Right forelimb (tissue), 1 donor: Measurements from ENCODE around the gene MAP4.

Experiments
- DNase-seq: peaks from one replicate; pipeline ENCODE4 v3.0.0-alpha.2; 2018

MAP4 gene

DNA sequence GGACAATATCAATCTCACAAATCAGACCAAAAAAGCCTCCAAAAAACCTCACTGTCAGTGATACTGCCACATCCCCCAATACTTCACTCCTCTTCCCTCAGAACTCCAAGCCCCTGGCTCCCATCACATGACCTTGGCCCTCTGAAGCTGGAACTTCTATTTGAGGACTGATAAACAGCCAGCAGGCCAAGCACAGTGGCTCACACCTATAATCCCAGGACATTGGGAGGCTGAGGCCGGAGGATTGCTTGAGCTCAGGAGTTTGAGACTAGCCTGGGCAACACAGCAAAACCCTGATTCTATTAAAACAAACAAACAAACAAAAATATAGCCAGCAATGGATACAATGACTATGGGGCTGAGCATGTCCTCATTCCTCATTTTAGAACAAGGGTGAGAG lies 55.2 kb downstream of the MAP4 start:
- DNase-seq: no peak

DNA sequence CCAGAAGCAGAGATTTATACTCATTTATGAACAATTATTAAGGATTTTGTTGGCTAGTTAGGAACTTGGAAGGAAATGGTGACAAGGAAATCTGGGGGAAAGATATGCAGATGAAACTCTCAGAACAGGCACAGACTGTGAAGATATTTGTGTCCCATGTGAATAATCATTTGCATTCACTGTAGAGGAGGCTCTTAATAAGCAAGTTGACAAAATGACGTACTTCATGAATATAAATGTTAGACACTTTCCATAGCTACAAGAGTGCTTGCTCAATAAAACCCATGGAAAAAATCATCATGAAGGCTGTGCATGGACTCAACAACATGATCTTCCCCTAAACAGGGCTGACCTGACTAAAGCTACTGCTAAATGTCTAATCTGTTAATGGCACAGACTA lies 59.7 kb downstream of the MAP4 start:
- no peak for DNase-seq

DNA sequence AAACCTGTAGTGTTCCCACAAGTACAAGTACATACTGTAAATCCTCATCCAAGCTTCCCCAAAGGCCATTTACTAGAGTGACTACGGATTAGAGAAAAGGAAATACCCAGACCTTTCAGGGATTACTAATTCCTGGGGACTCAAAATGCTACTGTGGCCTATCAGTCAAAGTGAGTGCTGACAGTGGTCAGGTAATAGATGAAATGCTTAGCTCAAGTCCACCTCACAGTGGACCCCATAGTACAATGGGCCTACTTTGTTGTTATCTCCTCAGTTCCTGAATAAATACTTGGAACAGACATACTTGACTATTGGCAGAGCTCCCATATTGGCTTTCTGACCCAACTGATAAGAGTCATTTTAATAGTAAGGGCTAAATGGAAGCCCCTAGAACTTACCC lies 61.6 kb downstream of the MAP4 start:
- no peak for DNase-seq

DNA sequence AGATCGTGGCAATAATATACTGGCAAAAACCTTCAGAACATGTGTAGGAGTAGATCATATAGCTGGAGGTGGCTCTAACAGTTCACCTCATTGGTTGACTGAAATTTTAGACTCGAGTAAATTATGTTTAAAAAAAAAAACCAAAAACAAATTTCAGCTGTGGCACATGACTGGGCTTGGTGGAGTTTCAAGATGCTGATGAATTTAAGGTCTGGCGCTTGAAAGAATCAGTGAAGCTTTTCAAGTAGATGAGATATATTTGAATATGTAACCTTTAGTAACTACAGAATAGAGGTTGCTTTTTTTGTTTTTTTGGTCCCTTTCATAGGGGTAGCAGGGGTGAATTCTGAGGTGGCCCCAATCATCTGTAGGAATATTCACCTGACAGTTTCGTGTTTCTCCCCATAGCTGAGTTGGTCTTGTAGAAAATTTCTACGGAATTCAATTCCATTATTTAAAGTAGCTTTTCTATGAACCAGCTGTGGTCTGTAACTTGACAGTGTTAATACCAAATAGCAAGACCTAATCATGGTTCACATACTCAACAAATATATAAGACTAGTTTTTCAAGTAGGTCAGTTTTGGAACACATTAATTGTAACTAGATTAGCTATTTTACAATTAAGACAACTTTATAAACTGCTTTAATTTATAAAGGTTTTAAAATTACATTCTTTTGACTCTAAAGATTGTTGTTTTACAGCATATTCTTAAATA lies 65.6 kb downstream of the MAP4 start:
- no peak for DNase-seq

DNA sequence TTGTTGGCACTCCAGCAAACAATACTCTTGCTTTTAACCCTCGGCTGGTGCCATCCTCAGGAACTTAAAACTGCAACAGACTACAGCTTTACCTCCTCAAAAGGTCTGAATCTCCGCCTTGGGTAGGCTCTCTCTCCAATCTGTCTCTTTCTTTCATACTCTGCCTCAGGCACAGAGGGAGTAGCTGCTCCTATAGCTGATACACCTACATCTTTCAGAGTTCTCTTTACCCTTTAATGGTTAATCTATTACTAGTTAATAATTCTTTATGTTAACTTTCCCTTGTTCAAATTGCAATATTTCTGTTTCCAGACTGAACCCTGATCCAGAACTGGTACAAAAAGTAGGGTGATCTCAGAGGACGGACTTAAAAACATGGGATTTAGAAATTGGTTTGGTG lies 66.2 kb downstream of the MAP4 start:
- no peak for DNase-seq

DNA sequence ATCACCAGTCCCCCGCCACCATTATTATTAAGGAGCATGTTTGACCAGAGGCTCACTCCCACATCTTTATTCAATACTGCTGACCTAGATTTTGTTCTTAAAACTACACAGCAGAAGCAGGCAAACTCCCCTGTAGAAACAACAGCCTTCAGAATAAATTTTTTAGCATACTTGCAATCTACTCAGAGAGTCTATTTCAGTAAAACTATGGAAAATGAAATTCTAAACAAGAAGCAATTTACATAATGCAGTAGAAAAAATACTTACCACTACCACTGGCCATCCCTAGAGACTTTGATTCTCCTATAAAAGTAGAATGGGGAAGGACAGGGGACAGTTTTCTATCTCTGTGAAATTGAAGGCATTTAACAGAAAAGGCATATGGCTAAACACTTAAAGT lies 76.0 kb downstream of the MAP4 start:
- no peak for DNase-seq

DNA sequence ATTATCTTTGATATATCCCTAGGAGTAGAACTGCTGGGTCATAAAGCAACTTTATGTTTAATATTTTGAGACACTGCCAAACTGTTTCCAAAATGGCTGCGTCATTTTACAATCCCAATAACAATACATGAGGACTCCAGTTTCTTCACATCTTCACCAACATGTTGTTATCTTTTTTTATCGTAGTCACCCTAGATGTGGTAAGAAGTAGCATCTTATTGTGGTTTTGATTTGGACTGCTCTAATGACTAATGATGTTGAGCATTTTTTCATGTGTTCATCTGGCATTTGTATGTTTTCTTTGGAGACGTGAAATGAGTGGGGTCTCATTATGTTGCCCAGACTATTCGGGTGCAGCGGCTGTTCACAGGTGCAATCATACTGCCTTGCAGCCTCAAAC lies 83.8 kb downstream of the MAP4 start:
- DNase-seq: no peak

DNA sequence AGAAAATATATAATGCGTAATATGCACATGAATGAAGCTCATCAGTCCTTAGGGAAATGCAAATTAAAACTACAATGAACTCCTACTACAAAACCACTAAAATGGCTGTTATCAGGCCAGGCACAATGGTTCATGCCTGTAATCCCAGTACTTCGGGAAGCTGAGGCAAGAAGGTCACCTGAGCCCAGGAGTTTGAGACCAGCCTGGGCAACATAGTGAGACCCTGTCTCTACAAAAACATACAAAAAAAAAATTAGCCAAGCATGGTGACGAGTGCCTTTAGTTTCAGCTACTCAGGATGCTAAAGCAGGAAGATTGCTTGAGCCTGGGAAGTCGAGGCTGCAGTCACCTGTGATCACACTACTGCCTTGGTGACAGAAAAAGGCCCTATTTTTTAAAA lies 85.2 kb downstream of the MAP4 start:
- no peak for DNase-seq

DNA sequence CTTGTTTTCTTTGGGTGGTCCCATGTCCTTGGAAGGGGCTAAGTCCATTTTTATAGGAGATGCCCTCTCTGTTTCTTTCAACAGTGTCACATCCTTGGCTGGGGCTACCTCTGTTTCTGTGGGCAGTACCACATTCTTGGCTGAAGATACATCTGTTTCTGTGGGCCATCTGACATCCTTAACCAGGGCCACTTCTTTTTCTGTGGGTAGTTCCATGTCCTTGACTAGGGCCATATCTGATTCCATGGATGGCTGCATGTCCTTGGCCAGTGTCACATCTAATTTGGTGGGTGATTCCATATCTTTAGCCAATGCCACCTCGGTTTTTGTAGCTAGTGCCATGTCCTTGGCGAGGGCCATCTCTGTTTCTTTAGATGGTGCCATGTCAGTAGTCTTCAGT lies 99.5 kb downstream of the MAP4 start:
- no peak for DNase-seq

DNA sequence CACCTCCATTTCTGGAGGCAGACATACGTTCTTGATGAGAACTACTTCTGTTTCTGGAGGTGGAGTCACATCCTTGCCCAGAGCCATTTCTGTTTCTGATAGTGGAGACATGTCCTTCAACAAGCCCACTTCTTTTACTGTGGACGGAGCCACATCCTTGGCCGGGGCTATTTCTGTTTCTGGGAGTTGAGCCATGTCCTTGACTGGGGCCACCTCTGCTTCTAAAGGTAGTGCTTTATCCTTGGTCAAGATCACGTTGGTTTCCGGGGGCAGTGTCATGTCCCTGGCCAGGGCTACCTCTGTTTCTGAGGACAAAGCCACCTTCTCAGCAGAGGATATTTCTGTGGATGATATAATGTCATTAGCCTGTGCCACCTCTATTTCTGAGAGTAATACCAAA lies 100.0 kb downstream of the MAP4 start:
- DNase-seq: no peak

DNA sequence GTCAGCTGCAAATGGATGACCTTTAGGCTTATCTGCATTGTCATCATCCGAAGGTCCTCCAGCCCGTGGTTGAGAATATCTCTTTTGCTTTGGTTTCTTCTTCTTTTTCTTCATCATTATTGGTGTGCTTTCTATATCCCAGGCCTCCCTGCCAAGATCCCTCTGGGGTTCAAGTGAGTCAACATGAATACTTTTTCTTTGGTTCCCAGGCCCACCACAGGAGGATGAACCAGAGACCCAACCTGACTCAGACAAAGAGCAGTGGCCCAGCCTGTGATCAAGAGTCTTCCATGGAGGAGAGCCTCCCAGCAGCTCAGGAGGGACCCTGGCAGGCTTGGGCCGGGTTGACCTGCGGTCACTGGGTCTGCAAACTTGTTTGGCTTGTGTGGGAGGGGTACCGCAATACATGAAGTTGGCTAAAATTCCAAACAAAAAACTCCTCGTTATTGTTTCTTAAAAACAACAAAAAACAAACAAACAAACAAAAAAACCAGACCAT lies 104.2 kb downstream of the MAP4 start:
- no peak for DNase-seq

DNA sequence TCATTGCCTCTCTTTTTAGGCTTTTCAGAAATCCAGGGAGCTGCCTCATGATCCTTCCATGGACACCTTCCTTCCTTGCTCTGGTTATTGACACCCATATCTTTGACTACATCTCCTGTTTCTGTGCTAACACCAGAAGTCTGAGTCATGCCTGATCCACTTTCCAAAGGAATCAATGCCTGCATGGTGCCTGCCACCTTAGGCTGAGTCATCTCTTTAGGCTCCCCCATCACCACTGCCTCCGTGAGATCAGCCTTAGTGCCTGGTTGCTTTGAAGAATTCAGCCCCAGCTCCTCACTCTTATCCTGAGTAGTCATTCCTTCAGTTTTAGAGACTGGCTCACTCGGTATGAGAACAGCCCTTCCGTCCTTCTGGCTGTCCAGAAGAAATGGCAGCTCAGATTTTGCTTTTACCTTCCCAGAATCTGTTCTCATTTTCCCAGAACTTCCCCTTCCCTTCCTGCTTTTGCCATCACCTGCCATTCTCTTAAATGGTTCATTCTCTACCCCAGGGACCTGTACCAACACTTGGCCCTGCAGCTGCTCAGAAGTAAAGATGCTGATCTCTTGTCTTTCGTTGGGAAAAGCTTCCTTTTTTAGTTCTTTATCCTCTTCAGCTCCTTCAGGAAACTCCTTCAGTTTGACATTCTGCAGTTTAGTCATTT lies 105.3 kb downstream of the MAP4 start:
- no peak for DNase-seq

DNA sequence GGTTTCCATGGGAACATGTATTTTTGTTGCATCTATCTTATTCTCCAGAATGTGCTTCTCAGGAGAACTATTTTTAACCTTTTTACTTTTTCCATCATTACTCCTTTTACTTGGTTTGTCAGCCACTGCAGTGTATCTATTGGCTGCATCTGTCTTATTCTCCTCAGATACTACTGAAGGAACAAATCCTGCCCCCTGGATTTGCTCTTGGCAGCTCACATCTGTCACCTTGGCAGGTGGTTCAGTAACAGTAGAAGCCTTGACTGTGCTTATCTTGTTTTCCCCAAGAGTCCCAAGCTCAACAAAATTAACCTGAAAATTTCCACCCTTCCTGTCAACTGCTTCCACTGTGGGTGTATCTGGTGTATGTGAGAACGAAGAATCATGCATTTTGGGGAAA lies 106.0 kb downstream of the MAP4 start:
- DNase-seq: no peak

DNA sequence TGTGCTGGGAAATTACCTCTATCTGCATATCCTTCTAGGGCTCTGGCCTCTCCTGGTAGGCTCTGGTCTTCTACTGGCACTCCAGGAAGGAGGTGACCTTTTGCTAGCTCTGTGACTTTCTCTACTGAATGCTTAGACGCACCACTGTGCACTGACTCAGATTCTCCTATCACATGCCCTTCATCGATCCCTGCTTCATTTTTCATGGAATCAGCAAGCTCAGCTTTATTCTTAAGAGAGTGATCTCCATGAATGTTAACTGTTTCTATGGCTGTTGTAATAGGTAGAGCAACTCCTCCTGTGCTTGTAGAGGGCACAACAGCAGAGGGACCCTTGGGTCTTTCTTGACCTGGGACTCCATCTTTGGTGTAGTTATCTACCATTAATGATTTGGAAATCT lies 106.6 kb downstream of the MAP4 start:
- DNase-seq: no peak

DNA sequence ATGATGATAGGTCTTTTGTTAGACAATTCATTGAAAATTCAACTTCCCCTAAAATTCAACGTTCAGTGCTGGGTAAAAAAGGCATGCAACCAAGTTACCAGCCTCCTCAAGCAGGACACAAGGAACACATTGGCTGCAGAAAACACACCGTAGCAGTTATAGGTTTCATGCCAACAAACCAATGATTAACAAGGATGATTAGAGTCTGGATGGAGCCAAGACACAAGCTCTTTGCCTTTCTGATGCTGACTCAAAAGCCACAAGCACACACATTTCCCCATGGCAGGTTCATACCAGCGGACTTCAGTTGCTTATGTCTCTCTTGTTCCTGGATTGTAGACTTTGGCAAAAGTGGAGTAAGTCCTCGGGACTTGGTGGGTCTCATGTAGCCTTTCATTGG lies 107.5 kb downstream of the MAP4 start:
- no peak for DNase-seq

DNA sequence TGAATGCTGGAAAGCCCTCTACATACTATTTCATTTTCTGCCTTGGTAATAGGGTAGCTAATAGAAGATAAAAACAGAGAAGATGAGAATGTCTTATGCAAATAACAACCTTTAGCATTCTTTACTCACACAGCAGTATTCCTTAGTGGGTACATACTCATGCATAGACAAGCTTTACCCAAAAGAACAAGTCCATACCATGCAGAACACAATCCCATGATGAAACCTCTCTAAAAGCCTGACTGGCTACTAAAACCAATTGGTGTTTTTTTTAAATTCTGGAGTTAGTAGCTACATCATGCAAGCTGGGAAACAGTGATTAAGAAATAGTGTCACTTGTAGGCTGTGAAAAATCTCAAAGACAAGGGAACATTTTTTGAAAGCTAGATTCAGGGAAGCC lies 108.4 kb downstream of the MAP4 start:
- no peak for DNase-seq

DNA sequence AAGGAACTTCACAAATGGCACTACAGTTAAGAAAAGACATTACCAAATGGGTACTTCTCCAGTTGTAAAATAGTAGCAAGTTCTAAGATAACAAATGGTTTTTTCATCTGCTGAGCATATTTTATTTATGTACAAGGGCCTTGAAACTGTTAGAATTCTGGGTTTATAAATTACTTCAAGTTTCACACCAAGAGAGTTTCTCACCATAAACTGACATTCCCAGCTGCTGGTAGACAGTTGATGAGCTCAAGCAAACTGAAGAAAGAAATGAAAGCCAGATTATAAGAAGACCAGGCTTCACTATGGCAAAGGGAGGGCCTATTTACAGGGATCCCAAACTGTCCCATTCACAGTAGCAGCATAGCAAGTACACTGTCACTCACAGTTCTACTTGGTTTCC lies 113.5 kb downstream of the MAP4 start:
- no peak for DNase-seq

DNA sequence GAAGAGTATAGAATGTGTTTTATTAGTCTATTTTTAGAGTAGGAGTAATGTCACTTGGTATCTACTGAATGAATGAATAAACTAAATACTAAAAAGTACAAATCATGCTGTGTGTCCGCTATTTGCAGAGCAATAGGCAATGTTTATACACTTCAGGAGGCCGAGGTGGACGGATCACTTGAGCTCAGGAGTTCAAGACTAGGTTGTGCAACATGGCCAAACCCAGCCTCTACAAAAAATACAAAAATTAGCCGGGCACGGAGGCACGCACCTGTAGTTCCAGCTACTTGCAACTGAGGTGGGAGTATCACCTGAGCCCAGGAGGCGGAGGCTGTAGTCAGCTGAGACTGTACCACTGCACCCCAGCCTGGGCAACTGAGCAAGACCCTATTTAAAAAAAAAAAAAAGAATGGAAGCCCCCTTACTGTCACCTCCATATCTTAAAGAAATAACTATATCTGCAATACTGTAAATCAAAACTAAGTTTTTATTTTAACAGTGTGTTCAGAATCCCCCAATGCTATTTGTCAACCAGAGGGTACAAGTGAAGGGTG lies 114.9 kb downstream of the MAP4 start:
- DNase-seq: no peak

DNA sequence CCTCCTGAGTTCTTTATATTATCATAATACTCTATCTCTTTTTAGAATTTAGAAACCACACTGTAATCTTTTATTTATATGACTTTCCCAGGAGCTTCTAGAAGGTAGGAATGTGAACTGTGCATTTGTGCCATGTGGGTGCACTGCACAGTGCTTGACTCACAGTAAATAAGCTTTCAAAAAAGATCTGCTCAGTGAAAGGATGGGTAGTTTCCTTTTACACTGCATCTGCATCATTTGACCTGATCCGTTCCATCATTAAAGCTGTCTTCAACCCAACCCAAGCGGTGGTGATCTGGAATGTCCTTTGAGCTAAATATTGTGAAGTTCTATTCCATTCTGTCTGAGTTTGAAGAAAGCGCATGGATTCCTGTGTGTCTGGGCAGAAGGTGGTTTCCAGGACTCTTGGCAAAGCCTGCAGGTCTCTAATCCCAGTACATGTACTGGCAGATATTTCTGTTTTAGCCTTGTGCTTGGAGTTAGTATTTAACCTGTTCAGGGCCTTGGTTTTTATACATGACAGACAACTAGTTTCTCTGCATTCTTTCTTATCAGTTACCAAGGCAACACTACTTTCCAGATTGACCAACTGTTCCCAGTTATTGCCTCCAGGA lies 116.6 kb downstream of the MAP4 start:
- DNase-seq: no peak

DNA sequence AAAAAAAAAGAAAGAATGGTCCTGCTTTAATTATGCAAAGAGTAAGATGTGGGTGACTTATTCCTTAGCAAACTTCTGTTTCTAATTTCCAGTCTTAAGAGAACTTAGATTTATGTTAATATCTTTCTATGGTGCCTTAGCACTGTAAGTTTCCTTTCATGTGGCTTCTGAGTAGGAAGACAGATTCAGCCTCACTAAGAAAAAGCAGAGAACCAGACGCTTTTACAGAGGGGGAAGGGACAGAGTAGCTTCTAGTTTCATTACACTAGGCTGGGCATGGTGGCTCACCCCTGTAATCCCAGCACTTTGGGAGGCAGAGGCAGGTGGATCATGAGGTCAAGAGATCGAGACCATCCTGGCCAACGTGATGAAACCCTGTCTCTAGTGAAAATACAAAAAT lies 118.3 kb downstream of the MAP4 start:
- DNase-seq: no peak

DNA sequence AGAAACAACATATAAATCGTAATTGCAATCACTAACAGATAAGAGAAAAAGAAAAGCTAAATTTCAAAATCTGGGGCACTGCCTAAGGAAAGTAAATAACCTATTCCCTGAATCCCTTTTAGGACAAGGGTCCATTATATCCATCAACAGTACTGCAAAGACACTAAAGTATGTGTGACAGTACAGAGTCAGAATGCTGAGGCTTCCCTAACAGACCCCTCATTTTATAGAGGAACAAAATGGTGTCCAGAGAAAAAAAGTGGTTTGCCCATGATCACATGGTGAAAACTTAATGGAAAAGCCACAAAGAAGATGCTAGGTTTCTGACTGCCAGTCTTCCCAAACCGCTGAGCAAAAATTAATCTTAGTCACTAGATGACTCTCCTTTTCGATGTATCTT lies 119.5 kb downstream of the MAP4 start:
- no peak for DNase-seq

DNA sequence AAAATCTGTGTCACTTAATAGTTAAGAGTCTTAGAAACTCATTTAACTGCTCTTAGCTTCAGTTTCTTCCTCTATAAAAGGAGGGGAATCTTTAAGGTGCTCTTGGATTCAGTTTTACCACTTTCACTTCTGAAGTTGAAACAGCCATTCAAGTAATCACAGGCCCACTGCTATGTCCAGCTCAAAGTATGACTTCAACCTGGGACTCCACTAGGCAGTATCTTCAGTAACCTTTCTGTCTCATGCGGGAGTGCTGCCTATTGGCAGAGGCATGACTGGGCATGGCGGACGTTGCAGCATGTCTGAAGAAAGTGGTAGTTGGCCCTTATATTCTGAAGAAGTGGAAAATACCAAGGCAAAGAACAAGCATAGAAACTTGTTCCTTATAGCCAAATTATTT lies 121.0 kb downstream of the MAP4 start:
- DNase-seq: no peak

DNA sequence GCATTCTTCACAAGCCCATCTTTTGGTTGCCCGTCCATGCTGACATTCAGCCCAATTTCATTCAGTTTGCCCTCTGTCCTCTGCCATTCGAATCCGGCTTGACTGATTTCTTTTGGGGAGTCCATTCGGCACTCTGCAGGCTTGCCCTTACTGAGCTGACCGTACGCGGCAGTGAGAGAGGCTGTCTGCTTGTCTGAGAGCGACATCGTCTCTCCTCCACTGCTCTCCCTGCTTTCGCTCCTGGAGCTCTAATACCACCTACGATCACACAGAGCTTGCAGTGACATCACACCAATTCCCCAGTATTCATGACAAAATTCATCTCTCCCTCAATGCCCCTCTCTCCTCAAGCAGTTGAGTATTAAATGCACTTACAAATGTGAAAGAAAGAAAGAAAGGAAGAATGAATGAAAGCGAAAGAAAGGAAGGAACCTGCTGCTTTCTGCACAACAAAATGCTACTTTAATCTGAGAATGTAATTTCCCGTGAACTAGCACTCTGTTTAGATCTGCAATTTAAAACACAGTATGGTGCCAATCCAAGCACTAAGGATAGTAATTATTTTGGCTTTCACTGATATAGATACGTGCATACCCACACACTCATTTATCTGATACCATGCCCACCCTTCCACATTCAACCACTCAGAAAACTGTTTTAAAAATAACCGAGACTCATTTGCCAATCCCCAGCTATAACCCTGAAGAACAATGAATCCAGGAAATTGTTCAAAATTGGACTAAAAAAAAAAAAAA lies 123.8 kb downstream of the MAP4 start:
- DNase-seq: no peak
